Kidney capillary endothelial cell (primary cell): Measurements from ENCODE around the gene TMEM239.
"Not testable (repeated sequence)": the region's sequence is repeated elsewhere in the genome, so short reads cannot be mapped to it uniquely, and the experiment has no call there.

Experiments
- DNase-seq: peaks from one replicate; pipeline ENCODE4 v3.0.0-alpha.2; 2018; ENCODE audit warnings: low spot score

Gene TMEM239

DNA sequence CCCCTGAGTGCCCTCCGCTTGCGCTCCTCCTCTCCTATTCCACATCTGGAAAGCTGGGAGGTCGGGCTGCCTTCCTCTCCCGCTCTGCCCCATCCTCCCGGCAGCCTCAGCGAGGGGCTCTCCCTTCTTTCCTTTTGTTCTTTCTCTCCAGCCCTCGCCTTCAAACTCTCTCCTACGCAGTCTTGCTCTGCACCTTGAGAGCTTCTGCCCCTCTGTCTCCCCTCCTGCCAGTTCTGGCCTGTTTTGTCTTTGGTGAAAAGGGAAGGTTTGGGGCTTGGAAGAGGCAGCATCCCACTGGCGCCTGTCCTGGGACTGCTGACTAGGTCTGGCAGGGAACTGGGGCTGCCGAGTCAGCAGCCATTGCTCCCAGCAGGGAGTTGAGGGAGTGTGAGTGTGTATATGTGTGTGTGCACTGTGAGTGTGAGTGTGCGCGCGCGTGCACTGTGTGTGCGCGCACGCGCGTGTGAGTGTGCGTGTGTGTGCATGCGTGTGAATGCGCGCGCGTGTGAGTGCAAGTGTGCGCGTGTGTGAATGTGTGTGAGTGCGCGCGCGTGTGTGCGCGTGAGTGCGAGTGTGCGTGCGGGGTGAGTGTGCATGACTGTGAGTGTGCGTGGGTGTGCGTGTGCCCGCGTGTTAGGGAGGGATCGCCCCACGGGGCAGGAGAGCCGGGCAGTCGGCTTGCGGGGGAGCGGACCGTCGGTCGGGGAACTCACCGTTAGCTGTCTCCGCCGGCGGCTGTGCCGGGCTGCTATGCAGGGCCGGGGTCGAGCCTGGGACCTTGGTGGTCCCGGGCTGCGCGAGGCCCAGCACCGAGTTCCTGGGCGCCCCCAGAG lies 16.3 kb upstream of the TMEM239 start:
- peak; percentile 19 for DNase-seq

- DNase-seq: peak; percentile 91
Observed at GRCh38 chr20:2800521-2801285, 15.5 kb upstream of the TMEM239 start, which contains the start of gene CPXM1. TSS of gene CPXM1 (minus strand) at chr20:2800627. CDS start at chr20:2800572, 55 bp downstream.

- no peak for DNase-seq
Observed at GRCh38 chr20:2801286-2801728, 14.9 kb upstream of the TMEM239 start.

- no peak for DNase-seq
Observed at GRCh38 chr20:2804041-2804828, 11.9 kb upstream of the TMEM239 start.

DNA sequence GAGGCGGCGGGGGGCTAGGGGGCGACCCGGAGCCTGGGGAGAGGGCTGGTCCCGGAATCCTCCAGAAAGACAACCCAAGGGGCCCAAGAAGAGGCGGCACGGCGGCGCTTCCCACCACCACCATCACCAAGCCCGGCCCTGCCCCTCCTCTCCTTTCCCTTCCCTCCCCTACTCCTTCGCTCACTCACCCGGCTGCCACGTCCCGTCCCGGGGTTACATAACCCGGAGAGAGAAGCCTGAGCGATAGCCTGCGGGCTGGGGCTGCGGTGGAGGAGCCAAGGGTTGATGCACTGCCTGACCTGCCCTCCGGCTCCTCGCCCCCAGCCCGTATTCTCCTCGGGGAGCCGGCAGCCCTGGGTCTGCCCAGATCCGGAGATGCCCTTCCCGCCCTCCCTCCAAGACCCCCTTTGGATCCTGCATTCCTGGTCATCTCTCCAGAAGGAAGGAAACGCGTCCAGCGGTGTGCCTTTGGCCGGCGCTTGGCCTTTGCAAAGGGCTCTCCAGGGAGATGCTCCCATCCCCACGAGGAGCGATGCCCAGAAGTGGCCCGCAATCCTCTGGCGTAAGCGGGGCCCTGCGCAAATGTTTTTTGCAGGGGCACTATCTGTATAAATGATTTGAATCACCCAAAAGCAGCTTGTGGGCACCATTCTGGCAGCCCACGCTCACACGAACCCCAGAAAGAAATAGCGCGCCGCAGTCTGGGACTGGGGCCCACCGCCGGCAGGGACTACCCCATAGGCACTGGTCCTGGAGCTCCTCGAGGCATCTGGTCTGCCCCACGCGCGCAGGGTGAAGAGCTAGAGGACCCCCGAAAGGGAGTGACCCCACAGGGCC lies 11.1 kb upstream of the TMEM239 start:
- no peak for DNase-seq

DNA sequence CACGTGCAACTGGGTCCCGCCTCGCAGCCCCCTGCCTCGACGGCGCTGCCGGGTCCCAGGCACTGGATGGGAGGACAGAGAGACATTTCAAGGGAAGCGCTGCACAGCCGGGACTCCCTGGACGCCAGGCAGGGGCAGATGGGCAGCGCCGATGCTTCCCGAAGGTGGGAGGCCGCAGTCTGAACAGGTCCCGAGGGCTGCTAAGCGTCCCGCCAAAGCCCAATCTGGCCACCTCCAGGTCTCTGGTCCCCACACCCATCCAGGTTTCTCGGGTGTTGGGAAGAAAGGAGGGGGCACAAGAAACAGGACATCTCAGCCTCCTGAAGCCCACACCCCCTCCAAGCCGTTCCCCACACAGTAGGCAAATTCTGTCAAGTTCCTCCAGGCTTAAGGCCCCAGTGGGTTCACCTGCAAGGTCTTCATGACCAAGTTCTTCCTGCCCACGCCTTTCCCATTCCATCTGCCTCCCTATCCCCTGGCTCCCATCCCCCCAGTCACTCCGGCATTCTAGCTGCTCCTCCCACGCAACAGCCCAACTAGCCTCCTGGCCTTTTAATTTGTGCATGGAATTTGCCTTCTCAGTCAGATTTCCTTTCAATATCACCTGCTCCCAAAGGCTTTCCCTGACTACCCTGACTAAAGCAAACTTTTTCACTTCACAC lies 10.3 kb upstream of the TMEM239 start:
- DNase-seq: no peak

DNA sequence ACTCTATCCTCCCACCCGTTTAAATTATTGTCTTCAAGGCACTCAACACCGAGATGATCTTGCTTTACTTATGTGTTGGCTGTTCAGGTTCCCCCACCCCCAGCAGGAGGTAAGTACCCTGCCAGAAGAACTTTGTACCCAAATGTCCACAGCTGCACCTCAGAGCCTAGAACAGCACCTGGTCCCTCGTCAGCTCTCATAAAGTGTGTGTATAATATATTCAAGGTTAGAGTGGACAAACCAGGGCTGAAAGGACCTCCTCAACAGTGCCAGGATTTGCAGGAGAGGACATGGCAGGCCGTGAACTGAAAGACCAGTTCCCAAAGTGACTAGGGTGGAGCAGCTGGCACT lies 9.8 kb upstream of the TMEM239 start:
- no peak for DNase-seq

DNA sequence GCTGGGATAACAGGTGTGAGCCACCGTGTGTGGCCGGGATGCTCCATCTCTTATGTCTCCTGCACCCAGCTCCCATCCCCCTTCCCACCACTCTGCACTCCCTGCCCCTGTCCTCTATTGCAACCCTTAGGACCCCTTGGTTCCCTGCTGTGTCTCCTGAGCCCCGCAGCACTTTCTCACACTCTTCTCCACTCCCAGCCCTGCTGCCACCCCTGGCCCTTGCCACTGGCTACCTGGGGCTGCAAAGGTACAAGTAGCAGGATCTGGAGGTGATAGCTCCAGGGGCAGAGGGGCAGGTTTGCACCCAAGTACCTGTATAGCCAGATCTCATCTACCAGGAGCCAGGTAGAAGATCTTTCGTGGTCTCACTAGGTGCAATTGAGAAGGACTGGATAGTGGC lies 9.1 kb upstream of the TMEM239 start:
- no peak for DNase-seq

DNA sequence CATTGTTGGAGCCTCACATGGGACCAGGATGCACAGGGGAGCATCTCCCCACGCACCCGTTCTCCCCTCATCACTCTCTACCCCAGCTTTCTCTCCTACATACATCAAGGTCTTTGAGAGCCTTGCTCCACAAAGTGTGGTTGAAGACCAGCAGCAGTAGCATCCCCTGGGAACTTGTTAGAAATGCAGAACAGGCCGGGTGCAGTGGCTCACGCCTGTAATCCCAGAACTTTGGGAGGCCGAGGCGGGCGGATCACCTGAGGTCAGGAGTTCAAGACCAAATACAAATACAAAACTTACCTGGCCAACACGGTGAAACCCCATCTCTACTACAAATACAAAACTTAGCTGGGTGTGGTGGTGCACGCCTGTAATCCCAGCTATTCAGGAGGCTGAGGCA lies 8.2 kb upstream of the TMEM239 start:
- DNase-seq: not testable (repeated sequence)

DNA sequence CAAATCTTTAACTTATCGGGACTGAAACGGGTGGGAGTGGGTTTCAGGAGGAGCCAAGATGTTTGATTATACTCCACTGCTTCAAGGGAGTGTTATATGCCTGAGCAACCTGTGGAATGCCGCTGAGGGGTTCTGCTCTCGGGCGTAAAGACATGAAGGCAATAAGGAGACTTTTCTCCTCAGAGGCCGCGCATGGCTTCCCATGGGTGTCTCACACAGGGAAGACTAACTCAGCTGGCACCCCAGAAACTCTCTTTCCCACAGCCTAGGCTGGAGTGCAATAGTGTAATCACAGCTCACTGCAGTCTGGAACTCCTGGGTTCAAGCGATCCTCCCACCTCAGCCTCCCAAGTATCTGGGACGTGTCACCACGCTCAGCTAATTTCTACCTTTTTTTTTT lies 6.5 kb upstream of the TMEM239 start:
- no peak for DNase-seq

- no peak for DNase-seq
Observed at GRCh38 chr20:2812189-2812588, 4.0 kb upstream of the TMEM239 start.

GRCh38 chr20:2814076-2814475 lies 2.1 kb upstream of the TMEM239 start:
- DNase-seq: no peak

DNA sequence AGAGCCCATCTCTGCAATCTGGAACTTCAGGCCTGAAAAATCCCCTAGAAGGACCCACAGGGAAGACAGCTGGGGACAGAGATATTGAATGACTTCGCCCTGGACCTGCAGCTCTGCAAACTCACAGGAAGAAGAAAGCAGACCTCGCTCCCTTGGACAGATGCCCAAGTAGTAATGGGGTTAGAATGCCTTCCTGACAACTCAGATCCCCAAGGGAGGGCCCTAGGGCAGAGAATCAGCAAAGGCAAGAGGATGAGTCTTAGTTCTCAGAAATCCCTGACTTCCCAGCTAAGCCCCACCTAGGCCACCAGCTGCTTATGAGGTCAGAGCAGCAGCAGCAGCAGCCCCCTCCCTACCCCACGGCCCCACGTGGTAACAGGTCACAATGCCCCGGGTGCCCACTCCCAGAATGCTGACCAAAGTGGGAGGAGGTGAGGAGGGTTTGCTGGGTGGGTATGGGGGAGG lies 1.5 kb upstream of the TMEM239 start, which contains the start of gene C20orf141:
TSS of gene C20orf141 (plus strand) at position 401 of the 465 bp plus-strand sequence. CDS start 198 bp downstream, outside the sequence.
- peak; percentile 89 for DNase-seq

- DNase-seq: no peak
Observed at GRCh38 chr20:2815242-2815900, 793 bp upstream of the TMEM239 start.

- no peak for DNase-seq
Observed at GRCh38 chr20:2816583-2817340, 598 bp downstream of the TMEM239 start.

DNA sequence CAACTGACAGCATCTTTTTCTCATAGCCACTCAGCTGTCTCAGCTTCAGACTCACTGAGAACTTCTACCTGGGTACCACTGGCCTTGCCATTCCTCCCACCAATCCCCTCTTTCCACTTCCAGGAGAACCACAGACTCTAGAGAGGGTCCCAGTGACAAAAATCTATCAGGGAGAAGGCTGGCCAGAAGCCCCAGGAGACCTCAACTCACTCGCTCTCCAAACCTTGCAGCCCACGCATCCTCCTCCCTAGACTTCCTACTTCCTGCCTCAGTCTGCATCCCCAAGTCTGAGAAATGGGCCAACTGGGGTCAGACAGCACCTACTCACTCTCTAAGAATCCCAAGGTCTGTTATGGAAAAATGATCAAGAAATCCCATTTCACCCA lies 1.2 kb downstream of the TMEM239 start:
- DNase-seq: no peak

DNA sequence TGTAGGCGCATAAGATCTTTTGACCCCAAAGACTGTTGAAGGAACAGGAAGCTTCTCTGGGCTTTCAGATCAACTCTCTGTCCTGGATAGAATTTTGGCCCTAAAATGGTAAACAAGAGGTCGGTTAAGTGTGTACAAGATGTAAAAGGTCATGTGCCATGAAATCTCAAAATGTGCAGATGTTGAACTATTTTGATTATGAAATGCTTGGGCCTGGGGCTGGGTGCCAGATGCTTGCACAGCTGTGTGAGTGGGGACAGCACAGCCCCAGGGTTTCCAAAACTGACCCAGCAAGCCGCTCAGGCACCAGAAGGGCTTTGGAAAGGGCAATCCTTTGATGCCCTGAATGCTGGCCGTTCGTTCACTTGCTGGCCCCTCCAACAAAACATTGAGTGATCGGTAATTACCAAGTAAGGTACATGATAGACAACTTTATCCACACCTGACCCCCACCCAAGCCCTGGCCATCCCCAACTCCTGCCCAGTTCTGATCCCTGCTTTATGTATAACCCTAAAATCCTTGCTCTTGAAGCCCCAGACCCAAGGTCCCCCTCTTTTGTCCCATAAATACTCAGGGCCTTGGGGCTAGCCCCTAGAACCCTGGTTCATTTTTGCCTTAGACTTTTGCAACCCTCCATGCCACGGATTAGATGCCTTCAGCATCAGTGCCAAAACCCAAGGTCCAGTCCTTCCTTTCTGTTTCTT lies 1.9 kb downstream of the TMEM239 start:
- no peak for DNase-seq

DNA sequence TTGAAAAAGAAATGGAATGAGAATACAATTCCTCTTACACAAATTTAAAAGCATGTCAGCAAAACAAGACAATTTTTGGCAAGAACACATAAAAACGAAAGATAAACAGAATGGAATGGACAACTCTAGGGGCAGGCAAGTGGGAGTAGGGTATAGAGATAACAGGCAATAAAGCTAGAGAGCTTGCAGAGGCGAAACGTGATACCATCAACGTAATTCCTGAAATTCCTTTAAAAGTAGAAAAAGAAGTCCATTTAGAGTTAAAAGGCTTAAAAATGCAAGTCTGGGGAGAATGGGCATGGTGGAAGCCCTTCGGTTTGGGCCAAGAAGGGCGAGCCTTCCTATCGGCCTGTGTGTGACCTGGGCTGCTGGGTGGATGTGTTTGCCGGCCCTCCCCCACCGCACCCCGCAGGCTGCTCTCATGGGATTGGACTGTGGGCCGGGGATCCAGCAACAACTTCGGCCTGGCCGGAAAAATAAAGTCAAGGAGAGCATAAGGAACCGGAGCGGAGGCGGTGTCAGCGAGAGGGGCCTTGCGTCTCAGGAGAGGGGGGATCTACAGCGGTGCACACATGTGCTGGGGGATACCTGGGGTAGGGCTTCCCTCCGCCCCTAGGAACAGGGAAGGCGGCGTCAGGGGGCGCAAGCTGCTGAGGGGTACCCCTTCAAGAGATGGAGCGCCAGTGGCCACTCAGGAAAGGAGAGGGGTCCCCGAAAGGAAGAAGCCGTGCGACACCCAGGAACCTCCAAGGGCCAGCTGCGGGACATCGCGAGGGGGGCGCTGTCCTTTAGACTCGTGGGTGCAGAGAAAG lies 4.1 kb downstream of the TMEM239 start:
- no peak for DNase-seq
